Subcutaneous adipose tissue (tissue), 4 donors: ENCODE results near the gene GPC6. TPM values are rescaled to one million over a fixed set of nuclear protein-coding genes. Genes with fewer than 3 reads are reported as not detected.

Experiments
- total RNA-seq, 4 donors: library from RNA; depleted of rRNA; stranded (reverse); fragments of >200 nt; gene quantifications; one replicate each; pipeline ENCODE4 v1.1.0, GENCODE V29; 2016
- TF ChIP-seq, protein P1 (sequence below): fragments of 450-650 bp; IDR thresholded peaks from one replicate; pipeline ENCODE4 v1.5.1; 2016; ENCODE audit warnings: low read depth, mild to moderate bottlenecking, control low read depth, antibody characterized with exemption, moderate library complexity

Gene GPC6
- total RNA-seq, 4 donors from 2014 or later: 16.2 to 30.6 (median 26.9) TPM

DNA sequence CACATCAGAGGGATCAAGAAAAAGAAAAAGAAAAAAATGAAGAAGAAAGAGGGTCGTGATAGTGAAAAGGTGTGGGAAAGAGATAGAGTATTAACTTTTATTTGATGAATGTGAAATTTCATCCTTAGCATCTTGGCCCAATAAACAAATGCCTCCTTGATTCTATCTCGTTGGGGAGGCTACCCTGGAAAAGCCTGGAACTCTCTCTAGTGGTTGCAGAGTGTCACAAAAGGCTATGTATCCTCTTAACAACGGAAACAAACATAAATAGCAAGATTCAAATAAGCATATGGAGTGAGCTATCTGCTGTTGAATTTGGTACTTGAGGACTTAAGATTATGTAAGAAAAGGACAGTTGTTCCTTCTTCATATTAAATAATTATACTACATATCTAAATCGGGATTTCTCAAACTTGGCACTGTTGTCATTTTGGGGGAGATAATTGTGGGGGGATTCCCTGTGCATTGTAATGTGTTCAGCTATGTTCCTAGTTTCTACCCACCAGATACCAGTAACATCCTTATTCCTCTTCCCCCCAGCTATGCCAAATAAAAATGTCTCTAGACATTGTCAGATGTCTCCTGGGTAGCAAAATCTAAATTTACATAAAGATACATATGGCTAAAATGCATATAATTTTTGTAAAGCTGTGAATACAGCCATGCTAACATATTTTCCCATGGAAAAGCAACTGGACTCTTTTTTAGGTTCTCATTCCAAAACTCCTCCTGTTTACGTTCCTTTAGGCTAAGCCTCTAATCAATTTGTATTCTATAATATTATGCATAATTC, 695.7 kb downstream of the GPC6 start:
- TF ChIP-seq, protein P1, sequence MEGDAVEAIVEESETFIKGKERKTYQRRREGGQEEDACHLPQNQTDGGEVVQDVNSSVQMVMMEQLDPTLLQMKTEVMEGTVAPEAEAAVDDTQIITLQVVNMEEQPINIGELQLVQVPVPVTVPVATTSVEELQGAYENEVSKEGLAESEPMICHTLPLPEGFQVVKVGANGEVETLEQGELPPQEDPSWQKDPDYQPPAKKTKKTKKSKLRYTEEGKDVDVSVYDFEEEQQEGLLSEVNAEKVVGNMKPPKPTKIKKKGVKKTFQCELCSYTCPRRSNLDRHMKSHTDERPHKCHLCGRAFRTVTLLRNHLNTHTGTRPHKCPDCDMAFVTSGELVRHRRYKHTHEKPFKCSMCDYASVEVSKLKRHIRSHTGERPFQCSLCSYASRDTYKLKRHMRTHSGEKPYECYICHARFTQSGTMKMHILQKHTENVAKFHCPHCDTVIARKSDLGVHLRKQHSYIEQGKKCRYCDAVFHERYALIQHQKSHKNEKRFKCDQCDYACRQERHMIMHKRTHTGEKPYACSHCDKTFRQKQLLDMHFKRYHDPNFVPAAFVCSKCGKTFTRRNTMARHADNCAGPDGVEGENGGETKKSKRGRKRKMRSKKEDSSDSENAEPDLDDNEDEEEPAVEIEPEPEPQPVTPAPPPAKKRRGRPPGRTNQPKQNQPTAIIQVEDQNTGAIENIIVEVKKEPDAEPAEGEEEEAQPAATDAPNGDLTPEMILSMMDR: no peak

DNA sequence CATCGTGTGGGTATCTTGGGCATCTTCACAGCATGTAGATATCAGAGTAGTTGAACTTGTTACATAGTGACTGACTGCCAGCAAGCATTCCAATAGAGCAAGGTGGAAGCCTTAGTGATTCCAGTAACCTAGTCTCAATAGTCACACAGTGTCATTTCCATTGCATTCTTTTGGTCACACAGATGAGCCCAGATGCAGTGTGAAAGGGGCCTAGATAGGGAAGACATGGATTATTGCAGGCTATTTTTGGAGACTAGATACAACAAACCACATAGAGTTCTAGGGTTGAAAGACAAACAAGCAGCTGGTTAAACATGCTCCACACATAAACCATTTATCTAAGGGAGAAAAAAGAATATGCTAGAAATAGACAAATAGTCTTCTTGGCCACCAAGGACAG, 699.4 kb downstream of the GPC6 start:
- TF ChIP-seq, protein P1: no peak

DNA sequence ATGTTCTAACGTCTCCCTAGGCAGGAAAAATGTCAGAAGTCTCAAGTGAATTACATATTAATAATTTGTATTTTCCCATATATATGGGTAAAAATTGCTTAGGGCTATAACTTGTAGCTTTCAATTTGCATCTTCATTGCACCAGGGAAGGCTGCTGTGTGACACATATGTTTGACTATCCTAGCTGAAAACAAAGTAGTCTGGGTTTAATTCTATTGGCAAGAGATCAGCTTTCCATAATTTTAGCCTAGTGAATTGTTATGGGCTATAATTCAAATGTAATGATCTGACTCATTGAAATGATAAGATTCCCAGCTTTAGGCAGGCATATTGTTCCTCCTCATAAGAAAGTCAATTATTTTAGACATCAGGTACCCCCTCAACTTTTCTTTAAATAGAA, 699.8 kb downstream of the GPC6 start:
- TF ChIP-seq, protein P1: no peak

DNA sequence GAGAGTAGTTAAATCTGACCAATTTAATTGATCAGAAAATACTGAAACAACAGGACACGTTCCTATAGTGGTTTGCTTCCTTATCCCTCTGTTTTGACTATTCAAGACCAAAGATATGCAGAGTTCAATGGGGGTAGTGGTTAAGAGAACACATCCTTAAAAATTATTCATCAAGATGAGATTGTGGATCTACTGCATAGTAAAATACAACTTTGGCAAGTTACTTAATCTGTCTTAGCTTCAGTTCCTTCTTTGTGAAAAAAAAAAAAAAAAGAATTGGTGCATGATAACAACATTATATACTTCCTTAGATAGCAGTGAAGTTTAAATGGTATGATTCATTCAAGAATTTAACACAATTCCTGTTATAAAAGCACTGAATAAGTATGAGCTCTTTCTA, 700.8 kb downstream of the GPC6 start:
- TF ChIP-seq, protein P1: no peak

DNA sequence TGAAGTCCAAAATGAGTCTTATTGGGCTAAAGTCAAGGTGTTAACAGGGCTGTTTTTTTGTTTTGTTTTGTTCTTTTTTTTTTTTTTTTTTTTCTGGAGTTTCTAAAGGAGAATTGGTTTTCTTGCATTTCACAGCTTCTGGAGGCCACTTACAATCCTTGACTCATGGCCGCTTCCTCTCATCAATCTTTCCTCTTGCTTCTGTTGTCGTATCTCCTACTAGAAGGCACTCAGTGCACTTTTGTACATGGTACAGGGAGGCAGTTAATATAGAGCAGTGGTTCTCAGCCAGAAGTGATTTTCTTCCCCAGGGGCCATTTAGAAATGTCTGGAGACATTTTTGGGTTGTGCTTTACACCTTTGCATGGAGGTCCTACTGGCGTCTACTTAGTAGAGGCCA, 706.3 kb downstream of the GPC6 start:
- TF ChIP-seq, protein P1: no peak

DNA sequence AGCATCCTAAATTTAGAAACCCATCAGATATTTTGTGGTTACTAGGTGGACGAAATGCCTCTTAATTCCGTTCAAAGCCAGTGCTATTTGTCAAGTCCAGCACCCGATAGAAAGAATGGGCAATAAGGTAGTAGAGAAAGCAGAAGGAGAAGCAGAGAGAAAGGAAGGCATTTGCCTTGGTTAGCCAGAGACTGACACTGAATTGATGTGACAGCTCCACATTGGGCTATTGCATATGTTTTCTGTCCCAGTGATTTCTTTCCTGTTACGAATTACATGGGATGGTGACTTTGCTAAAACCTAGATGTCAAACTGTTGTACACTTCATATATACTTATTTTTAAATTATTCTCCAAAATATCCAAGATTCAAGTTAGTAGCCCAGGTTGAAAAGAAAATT, 710.3 kb downstream of the GPC6 start:
- TF ChIP-seq, protein P1: no peak

DNA sequence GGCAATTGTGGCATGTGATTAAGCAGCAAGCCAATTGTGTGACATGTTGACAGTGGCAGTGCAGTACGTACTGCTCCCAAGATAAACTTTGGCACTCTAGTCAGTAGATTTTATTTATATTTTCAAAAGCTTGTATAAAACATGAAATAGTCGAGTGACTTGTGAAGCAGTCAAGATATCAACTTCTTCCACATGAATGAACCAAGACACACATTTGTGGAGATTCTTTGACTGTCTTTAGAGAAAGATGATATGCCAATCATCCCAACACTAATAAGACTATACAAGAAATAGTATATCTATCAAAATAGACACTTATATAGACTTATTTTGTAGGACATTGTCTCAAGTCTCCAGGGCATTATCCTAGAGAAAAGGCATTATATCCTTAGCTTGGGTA, 714.8 kb downstream of the GPC6 start:
- TF ChIP-seq, protein P1: no peak
